ENCODE data around the gene ENGASE.

The ENGASE gene

GRCh38 chr17:79113699-79114457 lies 39.3 kb downstream of the ENGASE start:
- DNase-seq: no peak

GRCh38 chr17:79114458-79115301 lies 40.1 kb downstream of the ENGASE start:
- peak in 11 of 56 donors; percentile 4 to 45 (median 15) for DNase-seq

- no peak for DNase-seq
Observed at GRCh38 chr17:79115487-79115886, 40.9 kb downstream of the ENGASE start.

GRCh38 chr17:79116575-79117368 lies 42.1 kb downstream of the ENGASE start:
- no peak for DNase-seq

- DNase-seq: no peak
Observed at GRCh38 chr17:79117905-79118487, 43.4 kb downstream of the ENGASE start.

GRCh38 chr17:79118924-79119323 lies 44.3 kb downstream of the ENGASE start:
- no peak for DNase-seq

- DNase-seq: no peak
Observed at GRCh38 chr17:79120259-79120658, 45.6 kb downstream of the ENGASE start.

- no peak for DNase-seq
Observed at GRCh38 chr17:79123988-79124387, 49.4 kb downstream of the ENGASE start.

- DNase-seq: no peak
Observed at GRCh38 chr17:79124513-79125209, 50.0 kb downstream of the ENGASE start.

- peak in 10 of 56 donors; percentile 3 to 50 (median 14) for DNase-seq
Observed at GRCh38 chr17:79125503-79125902, 50.9 kb downstream of the ENGASE start.

GRCh38 chr17:79126139-79126538 lies 51.5 kb downstream of the ENGASE start:
- peak in 1 of 56 donors; percentile 11 for DNase-seq

GRCh38 chr17:79127534-79128135 lies 53.0 kb downstream of the ENGASE start:
- DNase-seq: no peak

- DNase-seq: no peak
Observed at GRCh38 chr17:79129523-79129922, 54.9 kb downstream of the ENGASE start.

GRCh38 chr17:79130536-79131273 lies 56.1 kb downstream of the ENGASE start:
- no peak for DNase-seq

GRCh38 chr17:79131274-79131635 lies 56.6 kb downstream of the ENGASE start:
- no peak for DNase-seq

- DNase-seq: no peak
Observed at GRCh38 chr17:79131701-79132100, 57.1 kb downstream of the ENGASE start.

GRCh38 chr17:79132271-79133064 lies 57.8 kb downstream of the ENGASE start:
- no peak for DNase-seq

GRCh38 chr17:79133214-79133613 lies 58.6 kb downstream of the ENGASE start:
- no peak for DNase-seq

- peak in 28 of 56 donors; percentile 4 to 69 (median 30) for DNase-seq
Observed at GRCh38 chr17:79133985-79134384, 59.4 kb downstream of the ENGASE start.

Data from nucleus accumbens (tissue), 56 donors.